Measurements from ENCODE around the gene ZNF318.
A peak's percentile ranks its signal among the peaks of the same experiment; 100 is the strongest.
"Not testable (repeated sequence)": the region's sequence is repeated elsewhere in the genome, so short reads cannot be mapped to it uniquely, and the experiment has no call there.

Gene ZNF318

GRCh38 chr6:43369174-43370002 lies at the start of gene ZNF318:
Gene ZNF318 (minus strand): TSS chr6:43369647. CDS start chr6:43369365, 282 bp downstream.
- Histone ChIP-seq H3K27ac (peak within 1 kb of the TSS; percentile 64 to 95 (median 86)), H3K4me3 (peak within 1 kb of the TSS; percentile 53 to 94 (median 79))

GRCh38 chr6:43416935-43417334 lies 47.5 kb upstream of the ZNF318 start:
- no peak overlapping the region for H3K27ac ChIP-seq

GRCh38 chr6:43415275-43415674 lies 45.8 kb upstream of the ZNF318 start:
- not testable (repeated sequence) for H3K4me3 ChIP-seq

More at GRCh38 chr6:43416935-43417334, 47.5 kb upstream of the ZNF318 start:
- no peak overlapping the region for H3K4me3 ChIP-seq

GRCh38 chr6:43413002-43413401 lies 43.6 kb upstream of the ZNF318 start:
- Histone ChIP-seq H3K4me3 (no peak overlapping the region), H3K27ac (no peak overlapping the region)

More at GRCh38 chr6:43415275-43415674, 45.8 kb upstream of the ZNF318 start:
- H3K27ac ChIP-seq: not testable (repeated sequence)

GRCh38 chr6:43412541-43412940 lies 43.1 kb upstream of the ZNF318 start:
- H3K27ac ChIP-seq: no peak overlapping the region
- no peak overlapping the region for H3K4me3 ChIP-seq

- not testable (repeated sequence) for H3K27ac ChIP-seq, H3K4me3 ChIP-seq
These were observed 41.3 kb upstream of the ZNF318 start for GRCh38 chr6:43410776-43411175.

GRCh38 chr6:43408259-43408658 lies 38.8 kb upstream of the ZNF318 start:
- no peak overlapping the region for H3K4me3 ChIP-seq
- H3K27ac ChIP-seq: no peak overlapping the region

GRCh38 chr6:43407296-43407695 lies 37.8 kb upstream of the ZNF318 start:
- no peak overlapping the region for H3K4me3 ChIP-seq

GRCh38 chr6:43405354-43405753 lies 35.9 kb upstream of the ZNF318 start:
- no peak overlapping the region for H3K27ac ChIP-seq
- H3K4me3 ChIP-seq: no peak overlapping the region

More at GRCh38 chr6:43407296-43407695, 37.8 kb upstream of the ZNF318 start:
- no peak overlapping the region for H3K27ac ChIP-seq

- Histone ChIP-seq H3K4me3 (no peak overlapping the region), H3K27ac (no peak overlapping the region)
These were observed 33.4 kb upstream of the ZNF318 start for GRCh38 chr6:43402820-43403219.

- Histone ChIP-seq H3K27ac (no peak overlapping the region), H3K4me3 (no peak overlapping the region)
These were observed 32.3 kb upstream of the ZNF318 start for GRCh38 chr6:43401730-43402129.

GRCh38 chr6:43399932-43400487 lies 30.6 kb upstream of the ZNF318 start:
- H3K27ac ChIP-seq: no peak overlapping the region
- H3K4me3 ChIP-seq: no peak overlapping the region

GRCh38 chr6:43396408-43397149 lies 27.1 kb upstream of the ZNF318 start:
- Histone ChIP-seq H3K4me3 (no peak overlapping the region), H3K27ac (no peak overlapping the region)

GRCh38 chr6:43395776-43396175 lies 26.3 kb upstream of the ZNF318 start:
- Histone ChIP-seq H3K4me3 (no peak overlapping the region), H3K27ac (no peak overlapping the region)

GRCh38 chr6:43394982-43395381 lies 25.5 kb upstream of the ZNF318 start:
- no peak overlapping the region for H3K4me3 ChIP-seq
- no peak overlapping the region for H3K27ac ChIP-seq

GRCh38 chr6:43393602-43394001 lies 24.2 kb upstream of the ZNF318 start:
- no peak overlapping the region for H3K27ac ChIP-seq

GRCh38 chr6:43393133-43393532 lies 23.7 kb upstream of the ZNF318 start:
- not testable (repeated sequence) for H3K4me3 ChIP-seq, H3K27ac ChIP-seq

More at GRCh38 chr6:43393602-43394001, 24.2 kb upstream of the ZNF318 start:
- no peak overlapping the region for H3K4me3 ChIP-seq

GRCh38 chr6:43391440-43392031 lies 22.1 kb upstream of the ZNF318 start:
- Histone ChIP-seq H3K27ac (no peak overlapping the region), H3K4me3 (no peak overlapping the region)

- H3K27ac ChIP-seq, H3K4me3 ChIP-seq: not testable (repeated sequence)
These were observed 21.4 kb upstream of the ZNF318 start for GRCh38 chr6:43390753-43391439.
